Omental fat pad (tissue), 4 donors: Measurements from ENCODE around the gene KLHDC1. TPM values are rescaled to one million over a fixed set of nuclear protein-coding genes. Genes with fewer than 3 reads are reported as not detected.
"Not testable (repeated sequence)": the region's sequence is repeated elsewhere in the genome, so short reads cannot be mapped to it uniquely, and the experiment has no call there.

ENCODE experiments used
- ATAC-seq: fragments of 150-250 bp; one replicate; pipeline ENCODE4 v1.9.1; 2016; ENCODE audit warnings: mild to moderate bottlenecking, moderate library complexity; ENCODE audit not compliant: low FRiP score
- DNase-seq: peaks from one replicate; pipeline ENCODE4 v3.0.0-alpha.2; 2019; ENCODE audit warnings: low spot score
- CTCF ChIP-seq, 3 donors: fragments of 450-650 bp; IDR thresholded peaks; one replicate each; pipeline ENCODE4 v1.5.1; 2016 to 2017; ENCODE audit warnings: antibody characterized with exemption in 3 of 3, mild to moderate bottlenecking in 3 of 3, moderate library complexity in 2 of 3
- total RNA-seq, 4 donors: library from RNA; depleted of rRNA; stranded (reverse); fragments of >200 nt; gene quantifications; one replicate each; pipeline ENCODE4 v1.1.0, GENCODE V29; 2016

Gene KLHDC1
- total RNA-seq, 4 donors from 2014 or later = 2.9 to 10.2 (median 7.1) TPM

GRCh38 chr14:49702725-49703124 lies 9.8 kb downstream of the KLHDC1 start:
- no peak for ATAC-seq
- DNase-seq = no peak
- no peak for TF ChIP-seq CTCF (IDR thresholded peaks at IDR 0.05)

- no peak for ATAC-seq
Measured at GRCh38 chr14:49703965-49704364, 11.0 kb downstream of the KLHDC1 start.

GRCh38 chr14:49704471-49704870 lies 11.6 kb downstream of the KLHDC1 start:
- not testable (repeated sequence) for DNase-seq, ATAC-seq

More at GRCh38 chr14:49703965-49704364, 11.0 kb downstream of the KLHDC1 start:
- TF ChIP-seq CTCF (IDR thresholded peaks at IDR 0.05) = no peak
- DNase-seq = no peak

GRCh38 chr14:49710993-49711392 lies 18.1 kb downstream of the KLHDC1 start:
- ATAC-seq, DNase-seq: not testable (repeated sequence)

GRCh38 chr14:49720744-49721143 lies 27.8 kb downstream of the KLHDC1 start:
- TF ChIP-seq CTCF (IDR thresholded peaks at IDR 0.05) = no peak

GRCh38 chr14:49721733-49722435 lies 29.0 kb downstream of the KLHDC1 start:
- DNase-seq, ATAC-seq: not testable (repeated sequence)

More at GRCh38 chr14:49720744-49721143, 27.8 kb downstream of the KLHDC1 start:
- DNase-seq (no peak), ATAC-seq (no peak)

GRCh38 chr14:49727171-49727570 lies 34.3 kb downstream of the KLHDC1 start:
- no peak for TF ChIP-seq CTCF (IDR thresholded peaks at IDR 0.05)
- no peak for ATAC-seq
- DNase-seq = no peak

- ATAC-seq = no peak
- DNase-seq = no peak
- TF ChIP-seq CTCF (IDR thresholded peaks at IDR 0.05) = no peak
Measured at GRCh38 chr14:49732896-49733295, 40.0 kb downstream of the KLHDC1 start.

- DNase-seq = no peak
- ATAC-seq = no peak
- no peak for TF ChIP-seq CTCF (IDR thresholded peaks at IDR 0.05)
Measured at GRCh38 chr14:49733836-49734235, 40.9 kb downstream of the KLHDC1 start.

- DNase-seq, ATAC-seq: not testable (repeated sequence)
Measured at GRCh38 chr14:49735669-49736068, 42.7 kb downstream of the KLHDC1 start.
